HG03460 (cell line): ENCODE data around the gene HOXB3.

Experiments used
- ATAC-seq: cut with Tn5 transposase; IDR thresholded peaks from one replicate; pipeline ENCODE4 v1.9.1; 2021; ENCODE audit not compliant: unreplicated experiment

Gene HOXB3

GRCh38 chr17:48626245-48627117 lies 36.4 kb upstream of the HOXB3 start, which contains the start of gene HOXB9:
Gene HOXB9 (minus strand): TSS chr17:48626358. CDS start chr17:48626269, 89 bp downstream.
- no peak for ATAC-seq

- no peak for ATAC-seq
Observed at GRCh38 chr17:48625495-48626244, 35.6 kb upstream of the HOXB3 start.

- no peak for ATAC-seq
Observed at GRCh38 chr17:48624544-48625494, 34.8 kb upstream of the HOXB3 start.

DNA sequence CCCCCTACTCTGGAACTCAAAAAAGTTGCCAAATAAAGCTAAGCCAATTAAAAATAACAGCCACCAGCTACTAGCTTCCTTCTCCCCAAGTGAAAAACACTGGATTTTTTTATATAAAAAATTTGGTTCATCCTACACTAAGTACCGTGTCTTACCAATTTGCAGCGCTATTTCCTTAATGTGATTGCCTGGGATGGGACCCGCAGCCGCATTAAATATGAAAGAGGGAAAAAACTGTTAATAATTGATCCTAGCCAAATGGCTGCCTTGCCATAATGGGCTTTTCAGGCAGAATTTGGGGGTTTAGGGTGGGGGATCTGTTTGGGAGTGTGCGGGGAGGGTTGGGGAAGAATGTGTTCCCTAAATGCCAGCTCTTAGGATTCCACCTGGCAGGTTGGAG lies 34.1 kb upstream of the HOXB3 start:
- no peak for ATAC-seq

DNA sequence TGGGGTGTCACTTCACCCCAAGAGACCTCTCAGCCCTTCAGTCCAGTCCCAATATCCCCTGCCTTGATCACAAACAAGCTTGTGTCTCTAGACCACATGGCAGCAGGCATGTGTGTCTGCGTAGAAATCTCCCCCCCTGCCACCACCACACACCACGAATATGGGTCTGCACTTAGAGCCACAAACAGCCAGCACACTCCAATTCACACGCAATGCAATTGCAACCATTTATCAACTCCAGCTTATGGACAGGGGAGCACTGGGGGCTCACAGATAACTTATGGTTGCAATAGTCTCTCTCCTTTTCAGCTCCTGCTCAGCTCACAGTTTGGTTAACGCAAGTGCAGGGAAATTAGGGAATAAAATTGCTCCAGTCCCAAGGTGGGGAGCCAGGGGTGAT lies 33.5 kb upstream of the HOXB3 start:
- no peak for ATAC-seq

DNA sequence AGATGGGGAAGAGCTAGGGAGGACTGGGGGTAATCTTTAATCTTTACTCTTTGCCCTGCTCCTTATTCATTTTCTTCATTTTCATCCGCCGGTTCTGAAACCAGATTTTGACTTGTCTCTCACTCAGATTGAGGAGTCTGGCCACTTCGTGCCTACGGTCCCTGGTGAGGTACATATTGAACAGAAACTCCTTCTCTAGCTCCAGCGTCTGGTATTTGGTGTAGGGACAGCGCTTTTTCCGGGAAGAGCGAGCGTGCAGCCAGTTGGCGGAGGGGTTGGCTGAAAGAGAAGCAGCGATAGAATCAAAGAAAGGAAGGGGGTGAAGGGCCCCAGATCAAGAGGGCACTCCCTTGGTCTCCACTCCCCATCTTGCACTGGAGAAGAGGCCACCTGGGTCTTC lies 32.8 kb upstream of the HOXB3 start:
- ATAC-seq, result no peak

GRCh38 chr17:48621410-48622392 lies 31.7 kb upstream of the HOXB3 start:
- no peak for ATAC-seq

GRCh38 chr17:48620461-48621139 lies 30.6 kb upstream of the HOXB3 start:
- ATAC-seq, result no peak

- ATAC-seq, result no peak
Observed at GRCh38 chr17:48619826-48620449, 29.9 kb upstream of the HOXB3 start.

- no peak for ATAC-seq
Observed at GRCh38 chr17:48618256-48618896, 28.3 kb upstream of the HOXB3 start.

DNA sequence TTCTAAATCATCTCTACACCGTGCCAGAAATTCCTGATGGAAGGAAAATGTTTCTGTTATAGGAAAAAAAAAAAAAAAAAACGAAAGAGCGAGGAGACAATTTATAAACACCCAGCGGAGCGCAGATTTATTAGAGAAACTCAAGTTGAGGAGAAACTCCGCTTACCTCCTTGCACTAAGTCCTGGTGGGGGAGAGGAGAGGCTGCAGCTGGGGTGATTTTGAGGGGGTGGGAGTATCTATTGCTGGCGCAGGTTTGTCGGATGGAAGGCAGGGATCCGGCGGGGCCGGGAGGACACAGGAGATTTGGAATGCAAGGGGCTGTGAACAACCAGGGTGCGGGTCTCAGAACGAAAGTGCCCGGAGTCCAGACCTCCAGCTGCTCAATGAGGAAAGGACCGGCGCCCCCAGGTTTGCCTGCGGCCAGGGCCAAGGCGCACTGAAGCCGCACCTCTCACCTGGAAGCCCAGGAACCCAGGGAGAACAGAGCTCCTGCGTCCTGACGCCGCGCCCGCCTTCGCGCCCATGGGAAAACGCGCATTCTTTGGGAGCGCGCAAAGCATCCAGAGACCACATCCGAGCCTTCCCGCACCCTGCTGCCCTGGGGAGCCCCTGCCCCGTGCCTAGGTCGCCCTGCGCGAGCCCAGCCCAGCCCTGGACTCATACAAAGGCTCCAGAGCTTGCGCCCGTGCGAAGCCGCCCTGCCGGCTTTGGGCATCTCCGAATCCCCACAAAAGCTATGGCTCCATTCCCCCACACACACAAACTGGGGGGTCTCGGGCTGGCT lies 27.6 kb upstream of the HOXB3 start:
- ATAC-seq, result no peak

- no peak for ATAC-seq
Observed at GRCh38 chr17:48616717-48617470, 26.9 kb upstream of the HOXB3 start.

GRCh38 chr17:48615963-48616716 lies 26.1 kb upstream of the HOXB3 start:
- ATAC-seq, result no peak

- no peak for ATAC-seq
Observed at GRCh38 chr17:48615047-48615962, 25.3 kb upstream of the HOXB3 start, which contains the start of gene HOXB8. Gene HOXB8 (minus strand): TSS chr17:48615292. CDS start chr17:48614704, 588 bp downstream.
